Liver (tissue), 3 donors: Measurements from ENCODE around the gene MAP4K2.

Experiments
- ATF3 ChIP-seq: IDR thresholded peaks from 2 replicates; pipeline ENCODE4 v1.6.1; 2016; ENCODE audit warnings: antibody characterized with exemption
- JUND ChIP-seq, 2 donors: IDR thresholded peaks; 2 replicates each; pipeline ENCODE4 v1.6.1; 2016; ENCODE audit warnings: antibody characterized with exemption in 2 of 2
- MAX ChIP-seq: IDR thresholded peaks from 2 replicates; pipeline ENCODE4 v1.6.1; 2016; ENCODE audit warnings: antibody characterized with exemption
- RAD21 ChIP-seq, 2 donors: IDR thresholded peaks; 2 replicates each; pipeline ENCODE4 v1.6.1; 2016; ENCODE audit warnings: antibody characterized with exemption in 2 of 2, mild to moderate bottlenecking in 2 of 2
- RXRA ChIP-seq, 2 donors: IDR thresholded peaks; 2 replicates each; pipeline ENCODE4 v1.6.1; 2017 to 2018; ENCODE audit warnings: antibody characterized with exemption in 2 of 2, mild to moderate bottlenecking in 1 of 2
- TF ChIP-seq, protein P1 (sequence below): fragments of 150-350 bp; IDR thresholded peaks from 2 replicates; pipeline ENCODE4 v1.5.1; 2017; ENCODE audit warnings: improper control_type of control experiment, low read depth, low read length; ENCODE audit not compliant: missing input control
- donor health status: healthy.
- donor health status: healthy.

DNA sequence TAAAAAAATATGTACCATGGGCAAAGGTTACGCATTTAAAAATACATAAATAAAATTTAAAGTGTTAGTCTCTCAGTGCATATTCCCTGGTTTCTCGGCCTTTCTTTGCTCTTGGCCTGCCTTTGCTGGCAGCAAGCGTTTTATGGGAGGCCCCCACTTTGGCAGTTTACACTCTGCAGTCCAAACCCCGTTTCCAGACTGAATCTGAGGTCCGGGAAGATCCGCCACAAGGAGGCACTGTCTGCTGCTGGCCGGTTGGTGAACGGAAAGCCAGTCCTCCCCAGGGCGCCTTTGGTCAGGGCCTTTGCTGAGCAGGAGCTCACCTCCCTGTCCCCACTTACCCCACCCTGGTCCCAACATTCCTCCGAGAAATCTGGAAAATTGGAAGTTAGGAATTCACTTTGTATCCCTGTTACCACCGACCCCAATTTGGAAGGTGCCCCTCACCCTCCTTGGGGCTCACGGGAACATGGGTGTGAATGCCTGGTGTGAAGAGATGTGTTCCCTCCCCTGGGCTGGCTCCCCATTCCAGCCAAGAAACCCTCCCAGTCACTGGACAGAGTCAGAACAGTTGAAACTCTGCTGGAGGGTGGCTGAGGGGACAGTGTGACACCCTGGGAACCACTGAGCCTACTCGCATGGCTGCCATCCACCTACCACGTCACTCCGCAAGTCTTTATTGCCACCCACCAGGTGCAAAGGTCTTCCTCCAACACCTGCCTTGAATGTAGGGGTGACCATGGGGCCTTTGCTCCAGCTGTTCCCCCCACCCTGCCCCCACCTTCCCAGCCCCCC, 15.3 kb downstream of the MAP4K2 start:
- TF ChIP-seq JUND (IDR thresholded peaks at IDR 0.05) (no peak), ATF3 (no peak), RXRA (IDR thresholded peaks at IDR 0.05) (no peak), RAD21 (IDR thresholded peaks at IDR 0.05) (peak; percentile 79 to 90), MAX (no peak)
- TF ChIP-seq, protein P1, sequence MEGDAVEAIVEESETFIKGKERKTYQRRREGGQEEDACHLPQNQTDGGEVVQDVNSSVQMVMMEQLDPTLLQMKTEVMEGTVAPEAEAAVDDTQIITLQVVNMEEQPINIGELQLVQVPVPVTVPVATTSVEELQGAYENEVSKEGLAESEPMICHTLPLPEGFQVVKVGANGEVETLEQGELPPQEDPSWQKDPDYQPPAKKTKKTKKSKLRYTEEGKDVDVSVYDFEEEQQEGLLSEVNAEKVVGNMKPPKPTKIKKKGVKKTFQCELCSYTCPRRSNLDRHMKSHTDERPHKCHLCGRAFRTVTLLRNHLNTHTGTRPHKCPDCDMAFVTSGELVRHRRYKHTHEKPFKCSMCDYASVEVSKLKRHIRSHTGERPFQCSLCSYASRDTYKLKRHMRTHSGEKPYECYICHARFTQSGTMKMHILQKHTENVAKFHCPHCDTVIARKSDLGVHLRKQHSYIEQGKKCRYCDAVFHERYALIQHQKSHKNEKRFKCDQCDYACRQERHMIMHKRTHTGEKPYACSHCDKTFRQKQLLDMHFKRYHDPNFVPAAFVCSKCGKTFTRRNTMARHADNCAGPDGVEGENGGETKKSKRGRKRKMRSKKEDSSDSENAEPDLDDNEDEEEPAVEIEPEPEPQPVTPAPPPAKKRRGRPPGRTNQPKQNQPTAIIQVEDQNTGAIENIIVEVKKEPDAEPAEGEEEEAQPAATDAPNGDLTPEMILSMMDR, result peak; percentile 63
